Left ventricle myocardium inferior (tissue), 1 donor: ENCODE data around the gene CPM. TPM values are rescaled to one million over a fixed set of nuclear protein-coding genes. Genes with fewer than 3 reads are reported as not detected.

Experiments used
- DNase-seq: peaks from one replicate; pipeline ENCODE4 v3.0.0-alpha.2; 2020
- H3K27ac ChIP-seq: fragments of 200-600 bp; replicated peaks from 2 replicates; pipeline ENCODE4 v1.8.0; 2021
- H3K27me3 ChIP-seq: fragments of 200-600 bp; 2 replicates; pipeline ENCODE4 v1.8.0; 2021; ENCODE audit warnings: low read depth
- H3K36me3 ChIP-seq: fragments of 200-600 bp; 2 replicates; pipeline ENCODE4 v1.8.0; 2021
- H3K4me1 ChIP-seq: fragments of 200-600 bp; 2 replicates; pipeline ENCODE4 v1.8.0; 2021
- H3K4me3 ChIP-seq: fragments of 200-600 bp; 2 replicates; pipeline ENCODE4 v1.8.0; 2021; ENCODE audit warnings: mild to moderate bottlenecking, moderate library complexity
- H3K9me3 ChIP-seq: fragments of 200-600 bp; replicated peaks from 2 replicates; pipeline ENCODE4 v1.8.0; 2021
- CTCF ChIP-seq: fragments of 200-600 bp; IDR thresholded peaks from 2 replicates; pipeline ENCODE4 v1.8.0; 2021; ENCODE audit warnings: antibody characterized with exemption, mild to moderate bottlenecking, borderline replicate concordance
- intact Hi-C: fragments of 100-400 bp; cut with micrococcal nuclease; formaldehyde crosslinking; loops from one replicate; pipeline ENCODE4 v1.11.0; 2022
- total RNA-seq: library from RNA; stranded (reverse); fragmentation: NEBNext Ultra II Directional; extraction: Animal tissue kit (Norgen Biotek cat#: 25700); gene quantifications from one replicate; pipeline ENCODE4 v1.2.1, GENCODE V29; 2021
- donor health status: DM: no; HTN: yes; CAD: no; lungs with severe emphysema.

The CPM gene
- total RNA-seq, 1 donor from 2014 or later = 6.3 TPM

GRCh38 chr12:68932128-68932960 lies 627 bp downstream of the CPM start:
- TF ChIP-seq CTCF = no peak
- intact Hi-C loops = no loop called here
- H3K27ac ChIP-seq = peak overlapping the region; percentile 72

GRCh38 chr12:68930178-68930577 lies 2.8 kb downstream of the CPM start:
- peak overlapping the region; percentile 80 for H3K4me3 ChIP-seq
- H3K36me3 ChIP-seq = no peaks in the 10 kb centered on the region
- no peak for TF ChIP-seq CTCF
- H3K27ac ChIP-seq = no peak overlapping the region
- H3K27me3 ChIP-seq = peaks cover 20% of the 10 kb centered on the region
- DNase-seq = no peak
- peaks cover 19% of the 10 kb centered on the region for H3K4me1 ChIP-seq
- intact Hi-C loops = no loop called here
- H3K9me3 ChIP-seq = peaks cover 5% of the 10 kb centered on the region

More at GRCh38 chr12:68932128-68932960, 627 bp downstream of the CPM start:
- Histone ChIP-seq H3K4me1 (peaks cover 24% of the 10 kb centered on the region), H3K9me3 (peaks cover 5% of the 10 kb centered on the region), H3K27me3 (peaks cover 20% of the 10 kb centered on the region), H3K4me3 (peak overlapping the region; percentile 80), H3K36me3 (no peaks in the 10 kb centered on the region)
- no peak for DNase-seq

- peaks cover 5% of the 10 kb centered on the region for H3K9me3 ChIP-seq
These were observed 8.4 kb downstream of the CPM start for GRCh38 chr12:68924546-68924945.

GRCh38 chr12:68919581-68920239 lies 13.3 kb downstream of the CPM start:
- Histone ChIP-seq H3K27me3 (no peaks in the 10 kb centered on the region), H3K4me1 (peaks cover 4% of the 10 kb centered on the region), H3K9me3 (no peaks in the 10 kb centered on the region), H3K36me3 (no peaks in the 10 kb centered on the region), H3K27ac (no peak overlapping the region), H3K4me3 (no peak overlapping the region)
- intact Hi-C loops = no loop called here
- TF ChIP-seq CTCF = no peak
- DNase-seq = no peak

More at GRCh38 chr12:68924546-68924945, 8.4 kb downstream of the CPM start:
- Histone ChIP-seq H3K27ac (no peak overlapping the region), H3K36me3 (no peaks in the 10 kb centered on the region), H3K27me3 (no peaks in the 10 kb centered on the region), H3K4me3 (no peak overlapping the region), H3K4me1 (peaks cover 4% of the 10 kb centered on the region)
- intact Hi-C loops = no loop called here
- TF ChIP-seq CTCF = no peak
- no peak for DNase-seq

GRCh38 chr12:68918960-68919359 lies 14.0 kb downstream of the CPM start:
- Histone ChIP-seq H3K9me3 (no peaks in the 10 kb centered on the region), H3K36me3 (no peaks in the 10 kb centered on the region), H3K27ac (no peak overlapping the region), H3K4me3 (no peak overlapping the region), H3K27me3 (no peaks in the 10 kb centered on the region), H3K4me1 (peaks cover 4% of the 10 kb centered on the region)
- no peak for DNase-seq
- TF ChIP-seq CTCF = no peak
- intact Hi-C loops = no loop called here
